ENCODE data around the gene RAD51B. TPM values are rescaled to one million over a fixed set of nuclear protein-coding genes. Genes with fewer than 3 reads are reported as not detected.

Gene RAD51B
- total RNA-seq, 1 experiment from 2014 or later, result 8.5 TPM

GRCh38 chr14:68568907-68569897 lies 749.6 kb downstream of the RAD51B start:
- H3K27me3 ChIP-seq (ENCODE audit: control insufficient read depth, insufficient read depth, low read length), result no peaks in the 10 kb centered on the region
- no peak overlapping the region for H3K27ac ChIP-seq (ENCODE audit: low read length)
- intact Hi-C loops (cut with micrococcal nuclease; ENCODE audit: unreplicated experiment), result no loop called here
- H3K9me3 ChIP-seq (ENCODE audit: control insufficient read depth, insufficient read depth, low read depth, low read length), result no peaks in the 10 kb centered on the region
- CTCF ChIA-PET, result no interaction called here
- POLR2A ChIA-PET, result no interaction called here
- ATAC-seq (no peak), DNase-seq (ENCODE audit: low read depth, low spot score) (no peak)
- H3K36me3 ChIP-seq (ENCODE audit: control insufficient read depth, insufficient read depth, low read length), result no peaks in the 10 kb centered on the region
- TF ChIP-seq, protein P1, sequence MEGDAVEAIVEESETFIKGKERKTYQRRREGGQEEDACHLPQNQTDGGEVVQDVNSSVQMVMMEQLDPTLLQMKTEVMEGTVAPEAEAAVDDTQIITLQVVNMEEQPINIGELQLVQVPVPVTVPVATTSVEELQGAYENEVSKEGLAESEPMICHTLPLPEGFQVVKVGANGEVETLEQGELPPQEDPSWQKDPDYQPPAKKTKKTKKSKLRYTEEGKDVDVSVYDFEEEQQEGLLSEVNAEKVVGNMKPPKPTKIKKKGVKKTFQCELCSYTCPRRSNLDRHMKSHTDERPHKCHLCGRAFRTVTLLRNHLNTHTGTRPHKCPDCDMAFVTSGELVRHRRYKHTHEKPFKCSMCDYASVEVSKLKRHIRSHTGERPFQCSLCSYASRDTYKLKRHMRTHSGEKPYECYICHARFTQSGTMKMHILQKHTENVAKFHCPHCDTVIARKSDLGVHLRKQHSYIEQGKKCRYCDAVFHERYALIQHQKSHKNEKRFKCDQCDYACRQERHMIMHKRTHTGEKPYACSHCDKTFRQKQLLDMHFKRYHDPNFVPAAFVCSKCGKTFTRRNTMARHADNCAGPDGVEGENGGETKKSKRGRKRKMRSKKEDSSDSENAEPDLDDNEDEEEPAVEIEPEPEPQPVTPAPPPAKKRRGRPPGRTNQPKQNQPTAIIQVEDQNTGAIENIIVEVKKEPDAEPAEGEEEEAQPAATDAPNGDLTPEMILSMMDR (IDR thresholded peaks at IDR 0.05), result no peak
- no peak for TF ChIP-seq REST (IDR thresholded peaks at IDR 0.05; ENCODE audit: insufficient read depth in 1 of 2, low read depth in 2 of 2, low read length in 1 of 2)
- TF ChIP-seq SIN3A (IDR thresholded peaks at IDR 0.05; ENCODE audit: borderline replicate concordance, insufficient read depth, low read depth, low read length), result no peak
- TF ChIP-seq POLR2AphosphoS5 (IDR thresholded peaks at IDR 0.05; ENCODE audit: low read depth, low read length), result no peak
- TF ChIP-seq TCF7L2 (IDR thresholded peaks at IDR 0.05; ENCODE audit: low read depth, low read length), result no peak
- BruUV-seq (replicated peaks), result no TSS peak
- no peaks in the 10 kb centered on the region for H3K4me1 ChIP-seq (ENCODE audit: control insufficient read depth, insufficient read depth, low read length)
- no peak overlapping the region for H3K4me3 ChIP-seq (ENCODE audit: low read depth in 2 of 2, low read length in 2 of 2)
- in situ Hi-C loops (cut with HindIII; ENCODE audit: low pct_unique_long_range_greater_than_20kb, low sequenced_read_pairs), result no loop called here

DNA sequence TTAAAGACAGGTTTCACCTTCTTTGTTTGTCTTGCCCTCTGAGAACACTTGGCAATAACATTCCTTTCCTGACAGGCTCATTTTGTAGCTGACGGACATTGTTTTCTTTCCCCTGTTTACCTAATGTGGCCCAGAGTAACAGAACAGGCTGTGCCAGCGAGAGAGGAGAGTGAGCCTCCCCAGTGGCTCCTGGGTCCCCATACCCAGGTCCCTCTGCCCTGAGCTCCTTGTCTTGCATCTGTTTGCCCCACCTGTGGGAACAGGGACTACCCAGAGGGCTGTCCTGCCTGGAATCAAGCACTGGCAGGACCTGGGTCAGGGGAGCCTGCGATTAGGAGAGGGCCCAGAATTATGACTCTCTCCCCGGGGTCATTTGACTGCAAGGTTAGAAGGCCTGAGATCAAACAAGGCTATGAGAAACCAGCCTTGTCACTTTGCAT lies 750.4 kb downstream of the RAD51B start:
- CTCF ChIA-PET, result no interaction called here
- H3K27ac ChIP-seq (ENCODE audit: low read length), result no peak overlapping the region
- H3K4me1 ChIP-seq (ENCODE audit: control insufficient read depth, insufficient read depth, low read length), result no peaks in the 10 kb centered on the region
- H3K27me3 ChIP-seq (ENCODE audit: control insufficient read depth, insufficient read depth, low read length), result no peaks in the 10 kb centered on the region
- DNase-seq (ENCODE audit: low read depth, low spot score) (no peak), ATAC-seq (no peak)
- TF ChIP-seq POLR2AphosphoS5 (IDR thresholded peaks at IDR 0.05; ENCODE audit: low read depth, low read length), result no peak
- no peak for TF ChIP-seq REST (IDR thresholded peaks at IDR 0.05; ENCODE audit: insufficient read depth in 1 of 2, low read depth in 2 of 2, low read length in 1 of 2)
- TF ChIP-seq, protein P1 (IDR thresholded peaks at IDR 0.05), result no peak
- no peak for TF ChIP-seq TCF7L2 (IDR thresholded peaks at IDR 0.05; ENCODE audit: low read depth, low read length)
- no peak for TF ChIP-seq SIN3A (IDR thresholded peaks at IDR 0.05; ENCODE audit: borderline replicate concordance, insufficient read depth, low read depth, low read length)
- no TSS peak for BruUV-seq (replicated peaks)
- H3K9me3 ChIP-seq (ENCODE audit: control insufficient read depth, insufficient read depth, low read depth, low read length), result no peaks in the 10 kb centered on the region
- in situ Hi-C loops (cut with HindIII; ENCODE audit: low pct_unique_long_range_greater_than_20kb, low sequenced_read_pairs) (no loop called here), intact Hi-C loops (cut with micrococcal nuclease; ENCODE audit: unreplicated experiment) (no loop called here)
- H3K36me3 ChIP-seq (ENCODE audit: control insufficient read depth, insufficient read depth, low read length), result no peaks in the 10 kb centered on the region
- POLR2A ChIA-PET, result no interaction called here
- no peak overlapping the region for H3K4me3 ChIP-seq (ENCODE audit: low read depth in 2 of 2, low read length in 2 of 2)
